Neural cell (in vitro differentiated cells): Measurements from ENCODE around the gene DOCK10. TPM values are rescaled to one million over a fixed set of nuclear protein-coding genes. Genes with fewer than 3 reads are reported as not detected.

Experiments used
- H2AFZ ChIP-seq: fragments of 200-600, 300-800 bp; sonication (generic), shearing (Covaris generic); 2 replicates; pipeline ENCODE4 v1.6.0; 2014; ENCODE audit warnings: low read depth, mild to moderate bottlenecking, antibody characterized with exemption, low read length, moderate library complexity
- H3F3A ChIP-seq: fragments of 200-600 bp; shearing (Covaris generic); 2 replicates; pipeline ENCODE4 v1.6.1; 2016; ENCODE audit warnings: mild to moderate bottlenecking, moderate library complexity, mixed read lengths, antibody characterized with exemption, low read length; ENCODE audit not compliant: insufficient read depth, poor library complexity, severe bottlenecking
- H3K27ac ChIP-seq: fragments of 200-600, 300-800 bp; sonication (generic), shearing (Covaris generic); 2 replicates; pipeline ENCODE4 v1.5.1; 2014; ENCODE audit warnings: mild to moderate bottlenecking, low read length, moderate library complexity
- H3K27me3 ChIP-seq: fragments of 300-800, 200-600 bp; sonication (generic), shearing (Covaris generic); 2 replicates; pipeline ENCODE4 v1.6.0; 2014; ENCODE audit warnings: mild to moderate bottlenecking, low read depth, low read length, moderate library complexity; ENCODE audit not compliant: insufficient read depth
- H3K36me3 ChIP-seq: fragments of 300-800, 200-600 bp; sonication (generic), shearing (Covaris generic); 2 replicates; pipeline ENCODE4 v1.5.1; 2014; ENCODE audit warnings: mild to moderate bottlenecking, antibody characterized with exemption, low read length, moderate library complexity; ENCODE audit not compliant: insufficient read depth
- H3K4me2 ChIP-seq: fragments of 300-800, 200-600 bp; sonication (generic), shearing (Covaris generic); 2 replicates; pipeline ENCODE4 v1.6.0; 2014; ENCODE audit warnings: mild to moderate bottlenecking, low read length
- H3K4me3 ChIP-seq: fragments of 300-800, 200-600 bp; sonication (generic), shearing (Covaris generic); 2 replicates; pipeline ENCODE4 v1.5.1; 2014; ENCODE audit warnings: mild to moderate bottlenecking, low read length, moderate library complexity
- H3K79me2 ChIP-seq: fragments of 200-600 bp; shearing (Covaris generic); replicated peaks from 2 replicates; pipeline ENCODE4 v1.6.0; 2014; ENCODE audit warnings: mild to moderate bottlenecking, low read length, moderate library complexity; ENCODE audit not compliant: insufficient read depth
- H3K9ac ChIP-seq: fragments of 300-800, 200-600 bp; sonication (generic), shearing (Covaris generic); 2 replicates; pipeline ENCODE4 v1.6.1; 2016; ENCODE audit warnings: mild to moderate bottlenecking, low read length, mixed read lengths
- H3K9me2 ChIP-seq: fragments of 200-600 bp; shearing (Covaris generic); 2 replicates; pipeline ENCODE4 v1.6.1; 2016; ENCODE audit warnings: mild to moderate bottlenecking, low read length, mixed read lengths; ENCODE audit not compliant: insufficient read depth
- H3K9me3 ChIP-seq: fragments of 200-600, 300-800 bp; sonication (generic), shearing (Covaris generic); 2 replicates; pipeline ENCODE4 v1.6.1; 2016; ENCODE audit warnings: mild to moderate bottlenecking, mixed run types, low read length, moderate library complexity, mixed read lengths
- H4K20me1 ChIP-seq: fragments of 200-600 bp; shearing (Covaris generic); 2 replicates; pipeline ENCODE4 v1.6.1; 2016; ENCODE audit warnings: mild to moderate bottlenecking, mixed run types; ENCODE audit not compliant: insufficient read depth
- EZH2 ChIP-seq: fragments of 200-600, 300-800 bp; shearing (Covaris generic), sonication (generic); IDR thresholded peaks from 2 replicates; pipeline ENCODE4 v1.6.1; 2014; ENCODE audit warnings: antibody characterized with exemption, low read length, borderline replicate concordance, mild to moderate bottlenecking; ENCODE audit not compliant: insufficient read depth, poor library complexity, severe bottlenecking
- MXI1 ChIP-seq: fragments of 450-650 bp; conservative IDR thresholded peaks from 2 replicates; pipeline ENCODE4 v1.6.1; 2014; ENCODE audit warnings: antibody characterized with exemption, mild to moderate bottlenecking; ENCODE audit not compliant: poor library complexity, severe bottlenecking
- POLR2AphosphoS5 ChIP-seq: IDR thresholded peaks from 2 replicates; pipeline ENCODE4 v1.6.1; 2012
- RAD21 ChIP-seq: fragments of 450-650 bp; conservative IDR thresholded peaks from 2 replicates; pipeline ENCODE4 v1.6.1; 2014; ENCODE audit warnings: antibody characterized with exemption, mild to moderate bottlenecking, moderate library complexity
- SMC3 ChIP-seq: fragments of 450-650 bp; conservative IDR thresholded peaks from 2 replicates; pipeline ENCODE4 v1.6.1; 2014; ENCODE audit warnings: antibody characterized with exemption, mild to moderate bottlenecking, moderate library complexity; ENCODE audit not compliant: poor library complexity
- TAF1 ChIP-seq: IDR thresholded peaks from 2 replicates; pipeline ENCODE4 v1.6.1; 2012; ENCODE audit warnings: low read depth
- polyA plus RNA-seq: library from polyadenylated mRNA; depleted of rRNA; stranded (reverse); fragments of >200 nt; gene quantifications from 2 replicates; pipeline ENCODE4 v1.2.3, GENCODE V29; 2014
- TF ChIP-seq, protein P1 (sequence below): fragments of 450-650 bp; IDR thresholded peaks from 2 replicates; pipeline ENCODE4 v1.5.1; 2014; ENCODE audit warnings: antibody characterized with exemption, mild to moderate bottlenecking, moderate library complexity; ENCODE audit not compliant: poor library complexity, severe bottlenecking
- TF ChIP-seq, protein P2 (sequence below): IDR thresholded peaks from 2 replicates; pipeline ENCODE4 v1.6.1; 2012; ENCODE audit warnings: borderline replicate concordance

DOCK10 gene
- polyA plus RNA-seq, 1 donor from 2014 or later = 0.37 TPM

DNA sequence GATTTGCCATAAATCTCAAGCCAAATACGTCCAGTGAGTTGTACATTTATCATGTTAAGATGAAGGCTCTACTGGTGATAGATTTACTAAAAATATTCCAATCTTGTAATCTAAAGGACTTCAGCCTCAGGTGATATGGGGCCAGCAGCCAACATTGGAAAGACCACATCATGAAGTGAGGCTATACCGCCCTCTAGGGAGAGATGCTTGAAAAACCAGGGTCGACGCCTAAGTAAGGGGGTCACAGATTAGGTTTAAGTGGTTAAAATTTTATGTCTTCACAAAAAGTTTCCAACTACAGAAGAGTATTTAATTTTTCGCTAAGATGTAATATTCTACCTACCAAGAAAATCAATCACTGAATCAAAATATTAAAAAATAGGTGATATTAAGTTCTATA lies 33.3 kb downstream of the DOCK10 start:
- H3K4me2 ChIP-seq = no peak overlapping the region
- H3K27ac ChIP-seq = no peak overlapping the region
- H2AFZ ChIP-seq = no peak overlapping the region
- no peaks in the 10 kb centered on the region for H3K9me2 ChIP-seq
- H3F3A ChIP-seq = no peaks in the 10 kb centered on the region
- H3K79me2 ChIP-seq = no peaks in the 10 kb centered on the region
- H3K4me3 ChIP-seq = no peak overlapping the region
- H3K27me3 ChIP-seq = no peaks in the 10 kb centered on the region
- H3K9me3 ChIP-seq = no peaks in the 10 kb centered on the region
- TF ChIP-seq, protein P1, sequence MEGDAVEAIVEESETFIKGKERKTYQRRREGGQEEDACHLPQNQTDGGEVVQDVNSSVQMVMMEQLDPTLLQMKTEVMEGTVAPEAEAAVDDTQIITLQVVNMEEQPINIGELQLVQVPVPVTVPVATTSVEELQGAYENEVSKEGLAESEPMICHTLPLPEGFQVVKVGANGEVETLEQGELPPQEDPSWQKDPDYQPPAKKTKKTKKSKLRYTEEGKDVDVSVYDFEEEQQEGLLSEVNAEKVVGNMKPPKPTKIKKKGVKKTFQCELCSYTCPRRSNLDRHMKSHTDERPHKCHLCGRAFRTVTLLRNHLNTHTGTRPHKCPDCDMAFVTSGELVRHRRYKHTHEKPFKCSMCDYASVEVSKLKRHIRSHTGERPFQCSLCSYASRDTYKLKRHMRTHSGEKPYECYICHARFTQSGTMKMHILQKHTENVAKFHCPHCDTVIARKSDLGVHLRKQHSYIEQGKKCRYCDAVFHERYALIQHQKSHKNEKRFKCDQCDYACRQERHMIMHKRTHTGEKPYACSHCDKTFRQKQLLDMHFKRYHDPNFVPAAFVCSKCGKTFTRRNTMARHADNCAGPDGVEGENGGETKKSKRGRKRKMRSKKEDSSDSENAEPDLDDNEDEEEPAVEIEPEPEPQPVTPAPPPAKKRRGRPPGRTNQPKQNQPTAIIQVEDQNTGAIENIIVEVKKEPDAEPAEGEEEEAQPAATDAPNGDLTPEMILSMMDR = peak; percentile 40
- TF ChIP-seq, protein P2, sequence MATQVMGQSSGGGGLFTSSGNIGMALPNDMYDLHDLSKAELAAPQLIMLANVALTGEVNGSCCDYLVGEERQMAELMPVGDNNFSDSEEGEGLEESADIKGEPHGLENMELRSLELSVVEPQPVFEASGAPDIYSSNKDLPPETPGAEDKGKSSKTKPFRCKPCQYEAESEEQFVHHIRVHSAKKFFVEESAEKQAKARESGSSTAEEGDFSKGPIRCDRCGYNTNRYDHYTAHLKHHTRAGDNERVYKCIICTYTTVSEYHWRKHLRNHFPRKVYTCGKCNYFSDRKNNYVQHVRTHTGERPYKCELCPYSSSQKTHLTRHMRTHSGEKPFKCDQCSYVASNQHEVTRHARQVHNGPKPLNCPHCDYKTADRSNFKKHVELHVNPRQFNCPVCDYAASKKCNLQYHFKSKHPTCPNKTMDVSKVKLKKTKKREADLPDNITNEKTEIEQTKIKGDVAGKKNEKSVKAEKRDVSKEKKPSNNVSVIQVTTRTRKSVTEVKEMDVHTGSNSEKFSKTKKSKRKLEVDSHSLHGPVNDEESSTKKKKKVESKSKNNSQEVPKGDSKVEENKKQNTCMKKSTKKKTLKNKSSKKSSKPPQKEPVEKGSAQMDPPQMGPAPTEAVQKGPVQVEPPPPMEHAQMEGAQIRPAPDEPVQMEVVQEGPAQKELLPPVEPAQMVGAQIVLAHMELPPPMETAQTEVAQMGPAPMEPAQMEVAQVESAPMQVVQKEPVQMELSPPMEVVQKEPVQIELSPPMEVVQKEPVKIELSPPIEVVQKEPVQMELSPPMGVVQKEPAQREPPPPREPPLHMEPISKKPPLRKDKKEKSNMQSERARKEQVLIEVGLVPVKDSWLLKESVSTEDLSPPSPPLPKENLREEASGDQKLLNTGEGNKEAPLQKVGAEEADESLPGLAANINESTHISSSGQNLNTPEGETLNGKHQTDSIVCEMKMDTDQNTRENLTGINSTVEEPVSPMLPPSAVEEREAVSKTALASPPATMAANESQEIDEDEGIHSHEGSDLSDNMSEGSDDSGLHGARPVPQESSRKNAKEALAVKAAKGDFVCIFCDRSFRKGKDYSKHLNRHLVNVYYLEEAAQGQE = no peak
- TF ChIP-seq RAD21 (no peak), SMC3 (no peak)
- H3K9ac ChIP-seq = no peak overlapping the region
- H3K36me3 ChIP-seq = no peaks in the 10 kb centered on the region
- no peaks in the 10 kb centered on the region for H4K20me1 ChIP-seq

DNA sequence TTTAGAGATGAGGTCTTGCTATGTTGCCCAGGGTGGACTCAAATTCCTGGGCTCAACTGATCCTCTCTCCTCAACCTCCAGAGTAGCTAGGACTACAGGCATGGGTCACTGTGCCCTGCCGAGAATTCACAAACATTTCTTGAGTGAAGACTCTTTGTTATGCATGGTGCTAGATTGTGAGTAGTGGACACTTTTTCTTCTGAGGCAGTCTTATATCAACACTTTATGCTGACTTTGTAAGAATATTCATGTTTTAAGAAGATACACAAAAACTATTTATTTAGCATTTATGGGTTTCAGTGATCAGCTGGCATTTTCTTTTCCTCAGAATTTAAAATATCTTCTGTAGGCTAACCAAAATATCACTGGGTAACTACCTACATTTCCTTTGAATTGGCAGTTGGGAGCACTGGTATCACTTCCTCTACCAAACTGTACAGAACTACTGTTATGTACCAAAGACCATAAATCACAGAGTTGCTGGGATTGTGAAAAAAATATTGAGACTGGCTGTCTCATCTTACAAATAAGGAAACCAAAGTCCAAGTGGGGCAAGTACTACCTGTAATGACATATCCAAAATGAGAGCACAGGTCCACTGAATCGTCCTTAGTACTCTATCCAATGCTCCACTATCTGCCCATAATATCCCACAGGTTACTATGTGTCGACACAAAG lies 34.0 kb downstream of the DOCK10 start:
- H3K4me3 ChIP-seq = no peak overlapping the region
- H3K36me3 ChIP-seq = no peaks in the 10 kb centered on the region
- H3K9me2 ChIP-seq = no peaks in the 10 kb centered on the region
- H3K9ac ChIP-seq = no peak overlapping the region
- H3K27ac ChIP-seq = no peak overlapping the region
- no peaks in the 10 kb centered on the region for H3K79me2 ChIP-seq
- H3F3A ChIP-seq = no peaks in the 10 kb centered on the region
- no peaks in the 10 kb centered on the region for H3K9me3 ChIP-seq
- H3K27me3 ChIP-seq = no peaks in the 10 kb centered on the region
- no peaks in the 10 kb centered on the region for H4K20me1 ChIP-seq
- H3K4me2 ChIP-seq = no peak overlapping the region
- no peak for TF ChIP-seq POLR2AphosphoS5
- H2AFZ ChIP-seq = no peak overlapping the region

DNA sequence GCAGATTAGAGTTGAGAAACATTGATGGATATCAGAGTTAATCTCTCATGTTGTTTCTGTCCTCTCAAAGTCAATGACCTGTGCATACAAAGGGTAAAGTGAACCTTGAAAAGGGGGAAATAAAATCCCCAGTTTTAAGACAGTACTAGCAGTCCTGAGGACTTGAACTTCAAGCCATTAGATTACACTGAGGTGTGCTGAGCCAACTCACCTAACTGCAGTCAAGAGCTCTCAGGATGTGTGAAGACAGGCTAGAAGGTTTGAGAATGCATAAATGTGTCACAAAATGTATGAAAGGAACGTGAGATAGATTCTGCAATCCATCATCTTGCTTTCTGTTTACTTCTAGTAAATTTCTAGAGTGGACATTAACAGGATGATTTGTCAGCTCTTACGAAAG lies 35.5 kb downstream of the DOCK10 start:
- Histone ChIP-seq H3K9me2 (no peaks in the 10 kb centered on the region), H3F3A (no peaks in the 10 kb centered on the region), H3K4me3 (no peak overlapping the region), H3K27ac (no peak overlapping the region), H3K9me3 (no peaks in the 10 kb centered on the region), H3K27me3 (no peaks in the 10 kb centered on the region), H3K79me2 (no peaks in the 10 kb centered on the region), H4K20me1 (no peaks in the 10 kb centered on the region), H2AFZ (no peak overlapping the region), H3K4me2 (no peak overlapping the region), H3K36me3 (no peaks in the 10 kb centered on the region), H3K9ac (no peak overlapping the region)
- TF ChIP-seq, protein P1 = no peak
- TF ChIP-seq EZH2 = no peak
- no peak for TF ChIP-seq MXI1
- TF ChIP-seq TAF1 = no peak
- TF ChIP-seq SMC3 = no peak
- TF ChIP-seq, protein P2 = no peak
